Left lung (tissue), 10 donors: ENCODE measurements around the gene CDH22. TPM values are rescaled to one million over a fixed set of nuclear protein-coding genes. Genes with fewer than 3 reads are reported as not detected.
A peak's percentile ranks its signal among the peaks of the same experiment; 100 is the strongest.

Experiments
- ATAC-seq: fragments of 200-7000 bp; cut with Tn5 transposase; one replicate; pipeline ENCODE4 v1.9.1; 2020; ENCODE audit warnings: moderate library complexity
- DNase-seq, 4 donors: peaks; one replicate each; pipeline ENCODE4 v3.0.0-alpha.2; 2013 to 2020
- H3K27ac ChIP-seq, 2 donors: fragments of 200-600 bp; sonication (generic) in 1 of 2; one replicate each; pipeline versions ENCODE4 v1.5.0 to v1.8.0; 2020 to 2021
- H3K27me3 ChIP-seq, 2 donors: fragments of 200-600 bp; sonication (generic) in 1 of 2; one replicate each; pipeline versions ENCODE4 v1.5.0 to v1.8.0; 2020 to 2021
- H3K36me3 ChIP-seq, 2 donors: fragments of 200-600 bp; sonication (generic) in 1 of 2; one replicate each; pipeline versions ENCODE4 v1.5.0 to v1.8.0; 2020 to 2021
- H3K4me1 ChIP-seq, 2 donors: fragments of 200-600 bp; one replicate each; pipeline ENCODE4 v1.8.0; 2021
- H3K4me3 ChIP-seq, 2 donors: fragments of 200-600 bp; sonication (generic) in 1 of 2; one replicate each; pipeline versions ENCODE4 v1.5.0 to v1.8.0; 2020 to 2021; ENCODE audit warnings: mild to moderate bottlenecking in 1 of 2
- H3K9me3 ChIP-seq, 2 donors: fragments of 200-600 bp; sonication (generic) in 1 of 2; one replicate each; pipeline versions ENCODE4 v1.5.0 to v1.8.0; 2020 to 2021
- CTCF ChIP-seq, 2 donors: fragments of 200-600 bp; sonication (generic) in 1 of 2; IDR thresholded peaks; one replicate each; pipeline versions ENCODE4 v1.5.0 to v1.8.0; 2021; ENCODE audit warnings: antibody characterized with exemption in 2 of 2
- intact Hi-C, 2 donors: fragments of 100-400 bp; cut with DNase I; formaldehyde crosslinking; loops; one replicate each; pipeline versions ENCODE4 v1.11.2 to v1.14.2; 2022
- polyA plus RNA-seq, 6 donors: library from polyadenylated mRNA; unstranded; fragments of 120-200 nt; gene quantifications; one replicate each; pipeline ENCODE4 v1.2.1, GENCODE V29; 2013; ENCODE audit not compliant: insufficient read length in 6 of 6
- total RNA-seq, 2 donors: library from RNA; stranded (reverse); fragmentation: NEBNext Ultra II Directional; extraction: Animal tissue kit (Norgen Biotek cat#: 25700); gene quantifications; one replicate each; pipeline ENCODE4 v1.2.1, GENCODE V29; 2021
- donor health status: DM: no; HTN: yes; CAD: no.
- donor health status: DM: no; HTN: no; CAD: no.

CDH22 gene
- total and polyA plus RNA-seq, 8 donors, result 0.06 to 0.26 (median 0.08) TPM; not detected in 2

- DNase-seq, result peak in 1 of 4 donors; percentile 31
- no peak overlapping the region for H3K27ac ChIP-seq
- H3K27me3 ChIP-seq, result peaks cover 0 to 31% of the 10 kb centered on the region in 2 donors
- H3K4me3 ChIP-seq, result no peak overlapping the region
- TF ChIP-seq CTCF (IDR thresholded peaks at IDR 0.05), result peak in 1 of 2 donors; percentile 43
- no peaks in the 10 kb centered on the region for H3K4me1 ChIP-seq
- intact Hi-C loops, result no loop called here
- H3K36me3 ChIP-seq, result peaks cover 0 to 52% of the 10 kb centered on the region in 2 donors
- no peaks in the 10 kb centered on the region for H3K9me3 ChIP-seq
- peak; percentile 31 for ATAC-seq
Observed at GRCh38 chr20:46128310-46129151, 179.8 kb downstream of the CDH22 start.

- Histone ChIP-seq H3K4me1 (peaks cover 0 to 9% of the 10 kb centered on the region in 2 donors), H3K27me3 (peaks cover 0 to 22% of the 10 kb centered on the region in 2 donors), H3K36me3 (peaks cover 0 to 63% of the 10 kb centered on the region in 2 donors), H3K9me3 (no peaks in the 10 kb centered on the region), H3K4me3 (no peak overlapping the region), H3K27ac (no peak overlapping the region)
- TF ChIP-seq CTCF (IDR thresholded peaks at IDR 0.05), result no peak
- intact Hi-C loops, result no loop called here
- ATAC-seq, result no peak
- peak in 1 of 4 donors; percentile 6 for DNase-seq
Observed at GRCh38 chr20:46127396-46128010, 180.8 kb downstream of the CDH22 start.

GRCh38 chr20:46126440-46127056 lies 181.8 kb downstream of the CDH22 start:
- Histone ChIP-seq H3K4me3 (no peak overlapping the region), H3K27me3 (peaks cover 0 to 13% of the 10 kb centered on the region in 2 donors), H3K27ac (no peak overlapping the region), H3K9me3 (no peaks in the 10 kb centered on the region), H3K36me3 (peaks cover 0 to 69% of the 10 kb centered on the region in 2 donors), H3K4me1 (peaks cover 0 to 12% of the 10 kb centered on the region in 2 donors)
- TF ChIP-seq CTCF (IDR thresholded peaks at IDR 0.05), result no peak
- ATAC-seq (no peak), DNase-seq (no peak)
- intact Hi-C loops, result no loop called here

Other genes with a start within 250 kb of the CDH22 start
- gene NCOA5, start 218.5 kb downstream of the CDH22 start, total RNA-seq, result 10 to 100 TPM; 20.6 to 23.8 TPM
- gene NCOA5, start 218.5 kb downstream of the CDH22 start, polyA plus RNA-seq, result 10 to 100 TPM; 42.4 to 55.0 (median 51.5) TPM
- gene CD40, start 190.2 kb downstream of the CDH22 start, total RNA-seq, result 10 to 100 TPM; 22.3 to 27.6 TPM
- 10 to 100 TPM; 13.9 to 21.5 (median 18.0) TPM for gene CD40, start 190.2 kb downstream of the CDH22 start, polyA plus RNA-seq
- gene ELMO2, start 98.1 kb upstream of the CDH22 start, total RNA-seq, result 10 to 100 TPM; 56.2 to 58.3 TPM
- 10 to 100 TPM; 58.8 to 79.1 (median 63.5) TPM for gene ELMO2, start 98.1 kb upstream of the CDH22 start, polyA plus RNA-seq
- 1 to 10 TPM; 4.3 to 6.2 TPM for gene ZNF334, start 205.1 kb upstream of the CDH22 start, total RNA-seq
- gene ZNF334, start 205.1 kb upstream of the CDH22 start, polyA plus RNA-seq, result 10 to 100 TPM; 35.6 to 48.0 (median 42.1) TPM
- not detected for gene OCSTAMP, start 242.2 kb upstream of the CDH22 start, total RNA-seq
- not detected for gene OCSTAMP, start 242.2 kb upstream of the CDH22 start, polyA plus RNA-seq